SK-N-SH treated with all-trans-retinoic acid at 6 μM for 48 hours (cell line): ENCODE results near the gene RFX7.

Experiments used
- ATAC-seq: fragments of 200-7000 bp; cut with Tn5 transposase; 3 replicates; pipeline ENCODE4 v1.9.1; 2020; ENCODE audit warnings: mild to moderate bottlenecking, moderate library complexity
- ARNTL ChIP-seq: fragments of 450-650 bp; formaldehyde crosslinking; IDR thresholded peaks from 2 replicates; pipeline ENCODE4 v1.5.0; 2020; ENCODE audit warnings: low read depth, mild to moderate bottlenecking, moderate library complexity, borderline replicate concordance
- BACH2 ChIP-seq: fragments of 250-450 bp; sonication (Bioruptor Pico); IDR thresholded peaks from 2 replicates; pipeline ENCODE4 v1.9.0; 2021; ENCODE audit warnings: mild to moderate bottlenecking, borderline replicate concordance
- CSDC2 ChIP-seq: fragments of 250-450 bp; sonication (Bioruptor Pico); IDR thresholded peaks from 2 replicates; pipeline ENCODE4 v1.5.0; 2020; ENCODE audit warnings: mild to moderate bottlenecking, moderate library complexity
- CSRNP3 ChIP-seq: fragments of 250-450 bp; sonication (Bioruptor Pico); IDR thresholded peaks from 2 replicates; pipeline ENCODE4 v1.5.1; 2021; ENCODE audit warnings: mild to moderate bottlenecking, moderate library complexity
- ESRRG ChIP-seq: fragments of 250-450 bp; sonication (Bioruptor Pico); IDR thresholded peaks from 2 replicates; pipeline ENCODE4 v1.6.1; 2021; ENCODE audit warnings: mild to moderate bottlenecking
- GLIS3 ChIP-seq: fragments of 250-450 bp; sonication (Bioruptor Pico); IDR thresholded peaks from 2 replicates; pipeline ENCODE4 v1.5.0; 2020; ENCODE audit warnings: mild to moderate bottlenecking, moderate library complexity
- ISL1 ChIP-seq: fragments of 250-450 bp; sonication (Bioruptor Pico); IDR thresholded peaks from 2 replicates; pipeline ENCODE4 v2.1.2; 2022; ENCODE audit warnings: mild to moderate bottlenecking, moderate library complexity
- OSR1 ChIP-seq: fragments of 250-450 bp; sonication (Bioruptor Pico); IDR thresholded peaks from 2 replicates; pipeline ENCODE4 v1.8.0; 2022; ENCODE audit warnings: moderate library complexity, mild to moderate bottlenecking, inconsistent platforms
- PATZ1 ChIP-seq: fragments of 250-450 bp; sonication (Bioruptor Pico); IDR thresholded peaks from 2 replicates; pipeline ENCODE4 v1.8.0; 2020; ENCODE audit warnings: mild to moderate bottlenecking, moderate library complexity, borderline replicate concordance
- PPARA ChIP-seq: fragments of 250-450 bp; sonication (Bioruptor Pico); IDR thresholded peaks from 2 replicates; pipeline ENCODE4 v1.5.0; 2020; ENCODE audit warnings: mild to moderate bottlenecking, borderline replicate concordance
- RARB ChIP-seq: fragments of 250-450 bp; sonication (Bioruptor Pico); IDR thresholded peaks from 2 replicates; pipeline ENCODE4 v1.8.0; 2021; ENCODE audit warnings: mild to moderate bottlenecking, moderate library complexity
- SNAI2 ChIP-seq: fragments of 250-450 bp; sonication (Bioruptor Pico); IDR thresholded peaks from 2 replicates; pipeline ENCODE4 v1.5.0; 2020; ENCODE audit warnings: mild to moderate bottlenecking, moderate library complexity
- TCF4 ChIP-seq: fragments of 250-450 bp; sonication (Bioruptor Pico); IDR thresholded peaks from 2 replicates; pipeline ENCODE4 v1.8.0; 2021; ENCODE audit warnings: mild to moderate bottlenecking, moderate library complexity, borderline replicate concordance
- TOX ChIP-seq: fragments of 250-450 bp; sonication (Bioruptor Pico); IDR thresholded peaks from 2 replicates; pipeline ENCODE4 v1.8.0; 2021; ENCODE audit warnings: mild to moderate bottlenecking, moderate library complexity, borderline replicate concordance
- ZC3H10 ChIP-seq: fragments of 250-450 bp; sonication (Bioruptor Pico); IDR thresholded peaks from 2 replicates; pipeline ENCODE4 v1.5.1; 2021; ENCODE audit warnings: mild to moderate bottlenecking, moderate library complexity
- ZFP3 ChIP-seq: fragments of 250-450 bp; sonication (Bioruptor Pico); IDR thresholded peaks from 2 replicates; pipeline ENCODE4 v1.5.0; 2020; ENCODE audit warnings: mild to moderate bottlenecking, moderate library complexity
- ZFP30 ChIP-seq: fragments of 450-650 bp; formaldehyde crosslinking; IDR thresholded peaks from 2 replicates; pipeline ENCODE4 v1.5.0; 2022; ENCODE audit warnings: mild to moderate bottlenecking, moderate library complexity
- ZNF565 ChIP-seq: fragments of 450-650 bp; formaldehyde crosslinking; conservative IDR thresholded peaks from 2 replicates; pipeline ENCODE4 v1.5.0; 2020; ENCODE audit warnings: low read depth, mild to moderate bottlenecking, moderate library complexity
- ZNF70 ChIP-seq: fragments of 450-650 bp; formaldehyde crosslinking; IDR thresholded peaks from 2 replicates; pipeline ENCODE4 v1.5.0; 2020; ENCODE audit warnings: mild to moderate bottlenecking, moderate library complexity
- ZNF8 ChIP-seq: fragments of 450-650 bp; formaldehyde crosslinking; IDR thresholded peaks from 2 replicates; pipeline ENCODE4 v1.5.0; 2020; ENCODE audit warnings: mild to moderate bottlenecking, moderate library complexity
- TF ChIP-seq, protein P1 (sequence below): fragments of 250-450 bp; sonication (Bioruptor Pico); IDR thresholded peaks from 2 replicates; pipeline ENCODE4 v1.8.0; 2021; ENCODE audit warnings: low read depth, mild to moderate bottlenecking, moderate library complexity, borderline replicate concordance
- TF ChIP-seq, protein P2 (sequence below): fragments of 250-450 bp; sonication (Bioruptor Pico); IDR thresholded peaks from 2 replicates; pipeline ENCODE4 v1.5.0; 2020; ENCODE audit warnings: mild to moderate bottlenecking, moderate library complexity
- TF ChIP-seq, protein P3 (sequence below): fragments of 250-450 bp; sonication (Bioruptor Pico); IDR thresholded peaks from 2 replicates; pipeline ENCODE4 v1.5.1; 2020; ENCODE audit warnings: low read depth, mild to moderate bottlenecking, moderate library complexity

RFX7 gene

GRCh38 chr15:56211064-56211463 lies 32.6 kb downstream of the RFX7 start (continued):
- no peak for TF ChIP-seq PATZ1
- no peak for TF ChIP-seq BACH2 (CRISPR knock-in tag)
- no peak for TF ChIP-seq OSR1 (CRISPR knock-in tag)
- no peak for TF ChIP-seq ZNF8 (CRISPR knock-in tag)

DNA sequence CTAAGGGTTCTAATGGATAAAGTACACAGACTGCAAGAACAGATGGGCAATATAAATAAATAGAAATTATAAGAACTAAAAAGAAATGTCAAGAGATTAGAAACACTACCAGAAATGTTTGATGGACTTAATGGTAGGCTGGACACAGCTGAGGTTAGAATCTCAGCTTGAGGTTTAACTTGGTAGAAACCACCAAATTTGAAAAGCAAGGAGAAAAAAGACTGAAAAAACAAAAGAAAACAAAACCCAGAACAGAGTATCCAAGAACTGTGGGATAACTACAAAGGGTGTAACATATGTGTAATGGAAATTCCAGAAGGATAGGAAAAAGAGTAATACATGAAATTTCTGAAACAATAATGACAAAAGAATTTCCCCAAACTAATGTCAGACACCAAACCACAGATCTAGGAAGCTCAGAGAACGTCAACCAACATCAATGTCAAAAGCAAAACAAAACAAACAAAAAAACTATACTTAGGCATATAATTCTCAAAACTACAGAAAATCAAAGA lies 35.0 kb downstream of the RFX7 start:
- no peak for ATAC-seq
- TF ChIP-seq TOX (CRISPR knock-in tag) (no peak), ZFP3 (CRISPR knock-in tag) (no peak)

DNA sequence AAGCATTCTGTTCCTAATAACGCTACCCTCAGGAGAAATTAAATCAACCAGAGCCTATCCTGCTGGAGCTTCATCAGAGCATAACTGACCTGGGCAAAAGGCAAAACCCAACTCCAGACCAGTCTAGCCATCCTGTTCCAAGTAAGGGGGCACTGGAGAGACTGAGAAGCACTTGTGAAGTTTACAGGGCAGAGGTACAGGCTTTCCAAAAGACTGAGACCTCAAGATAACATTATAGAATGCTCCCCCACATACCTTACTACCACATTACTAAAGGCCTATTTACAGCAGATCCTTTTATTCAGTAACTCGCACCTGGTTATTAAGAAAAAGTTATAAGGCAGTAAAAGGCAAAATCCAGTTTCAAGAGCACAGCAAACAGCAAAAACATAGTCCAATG lies 35.5 kb downstream of the RFX7 start:
- ATAC-seq = no peak
- TF ChIP-seq ZNF565 = no peak
- TF ChIP-seq TCF4 (CRISPR knock-in tag) = no peak
- TF ChIP-seq CSRNP3 (CRISPR knock-in tag) = no peak
- TF ChIP-seq CSDC2 (CRISPR knock-in tag) = no peak
- no peak for TF ChIP-seq ISL1 (CRISPR knock-in tag)
- no peak for TF ChIP-seq ZC3H10
- TF ChIP-seq RARB (CRISPR knock-in tag) = no peak
- TF ChIP-seq, protein P1, sequence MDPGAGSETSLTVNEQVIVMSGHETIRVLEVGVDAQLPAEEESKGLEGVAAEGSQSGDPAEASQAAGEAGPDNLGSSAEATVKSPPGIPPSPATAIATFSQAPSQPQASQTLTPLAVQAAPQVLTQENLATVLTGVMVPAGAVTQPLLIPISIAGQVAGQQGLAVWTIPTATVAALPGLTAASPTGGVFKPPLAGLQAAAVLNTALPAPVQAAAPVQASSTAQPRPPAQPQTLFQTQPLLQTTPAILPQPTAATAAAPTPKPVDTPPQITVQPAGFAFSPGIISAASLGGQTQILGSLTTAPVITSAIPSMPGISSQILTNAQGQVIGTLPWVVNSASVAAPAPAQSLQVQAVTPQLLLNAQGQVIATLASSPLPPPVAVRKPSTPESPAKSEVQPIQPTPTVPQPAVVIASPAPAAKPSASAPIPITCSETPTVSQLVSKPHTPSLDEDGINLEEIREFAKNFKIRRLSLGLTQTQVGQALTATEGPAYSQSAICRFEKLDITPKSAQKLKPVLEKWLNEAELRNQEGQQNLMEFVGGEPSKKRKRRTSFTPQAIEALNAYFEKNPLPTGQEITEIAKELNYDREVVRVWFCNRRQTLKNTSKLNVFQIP (CRISPR knock-in tag) = no peak
- TF ChIP-seq BACH2 (CRISPR knock-in tag) = no peak
- no peak for TF ChIP-seq GLIS3 (CRISPR knock-in tag)
- TF ChIP-seq ZNF8 (CRISPR knock-in tag) = no peak
- no peak for TF ChIP-seq ESRRG (CRISPR knock-in tag)
- no peak for TF ChIP-seq ZFP30 (CRISPR knock-in tag)
- TF ChIP-seq ARNTL (CRISPR knock-in tag) = no peak
- no peak for TF ChIP-seq SNAI2 (CRISPR knock-in tag)
- TF ChIP-seq OSR1 (CRISPR knock-in tag) = no peak
- no peak for TF ChIP-seq ZNF70 (CRISPR knock-in tag)

DNA sequence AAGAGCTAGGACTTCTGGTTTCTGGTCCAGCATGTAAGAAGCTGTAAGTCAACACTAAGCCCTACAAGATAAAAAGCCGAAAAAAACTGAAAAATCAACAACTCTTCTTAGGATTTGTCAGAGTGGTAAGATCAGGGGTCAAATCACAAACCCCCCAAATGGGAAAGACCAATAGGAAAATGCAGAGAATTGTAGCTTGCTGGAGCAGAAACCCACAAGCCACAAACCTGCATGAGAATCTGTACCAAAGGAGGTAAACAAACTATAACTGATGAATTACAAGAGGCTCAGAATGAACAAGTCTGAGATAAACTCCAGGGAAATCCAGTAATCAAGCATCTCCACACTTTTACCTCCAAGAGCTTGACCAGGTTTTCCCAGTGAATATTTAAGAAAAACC lies 36.0 kb downstream of the RFX7 start:
- no peak for ATAC-seq
- TF ChIP-seq ZNF70 (CRISPR knock-in tag) (no peak), PPARA (CRISPR knock-in tag) (no peak), ZNF8 (CRISPR knock-in tag) (no peak), ZNF565 (no peak), CSDC2 (CRISPR knock-in tag) (no peak), ARNTL (CRISPR knock-in tag) (no peak), CSRNP3 (CRISPR knock-in tag) (no peak), BACH2 (CRISPR knock-in tag) (no peak), OSR1 (CRISPR knock-in tag) (no peak), TOX (CRISPR knock-in tag) (no peak), ISL1 (CRISPR knock-in tag) (no peak), ZFP30 (CRISPR knock-in tag) (no peak), ZC3H10 (no peak), ZFP3 (CRISPR knock-in tag) (no peak), SNAI2 (CRISPR knock-in tag) (no peak)
- TF ChIP-seq, protein P2, sequence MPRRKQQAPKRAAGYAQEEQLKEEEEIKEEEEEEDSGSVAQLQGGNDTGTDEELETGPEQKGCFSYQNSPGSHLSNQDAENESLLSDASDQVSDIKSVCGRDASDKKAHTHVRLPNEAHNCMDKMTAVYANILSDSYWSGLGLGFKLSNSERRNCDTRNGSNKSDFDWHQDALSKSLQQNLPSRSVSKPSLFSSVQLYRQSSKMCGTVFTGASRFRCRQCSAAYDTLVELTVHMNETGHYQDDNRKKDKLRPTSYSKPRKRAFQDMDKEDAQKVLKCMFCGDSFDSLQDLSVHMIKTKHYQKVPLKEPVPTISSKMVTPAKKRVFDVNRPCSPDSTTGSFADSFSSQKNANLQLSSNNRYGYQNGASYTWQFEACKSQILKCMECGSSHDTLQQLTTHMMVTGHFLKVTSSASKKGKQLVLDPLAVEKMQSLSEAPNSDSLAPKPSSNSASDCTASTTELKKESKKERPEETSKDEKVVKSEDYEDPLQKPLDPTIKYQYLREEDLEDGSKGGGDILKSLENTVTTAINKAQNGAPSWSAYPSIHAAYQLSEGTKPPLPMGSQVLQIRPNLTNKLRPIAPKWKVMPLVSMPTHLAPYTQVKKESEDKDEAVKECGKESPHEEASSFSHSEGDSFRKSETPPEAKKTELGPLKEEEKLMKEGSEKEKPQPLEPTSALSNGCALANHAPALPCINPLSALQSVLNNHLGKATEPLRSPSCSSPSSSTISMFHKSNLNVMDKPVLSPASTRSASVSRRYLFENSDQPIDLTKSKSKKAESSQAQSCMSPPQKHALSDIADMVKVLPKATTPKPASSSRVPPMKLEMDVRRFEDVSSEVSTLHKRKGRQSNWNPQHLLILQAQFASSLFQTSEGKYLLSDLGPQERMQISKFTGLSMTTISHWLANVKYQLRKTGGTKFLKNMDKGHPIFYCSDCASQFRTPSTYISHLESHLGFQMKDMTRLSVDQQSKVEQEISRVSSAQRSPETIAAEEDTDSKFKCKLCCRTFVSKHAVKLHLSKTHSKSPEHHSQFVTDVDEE = no peak
- TF ChIP-seq, protein P3, sequence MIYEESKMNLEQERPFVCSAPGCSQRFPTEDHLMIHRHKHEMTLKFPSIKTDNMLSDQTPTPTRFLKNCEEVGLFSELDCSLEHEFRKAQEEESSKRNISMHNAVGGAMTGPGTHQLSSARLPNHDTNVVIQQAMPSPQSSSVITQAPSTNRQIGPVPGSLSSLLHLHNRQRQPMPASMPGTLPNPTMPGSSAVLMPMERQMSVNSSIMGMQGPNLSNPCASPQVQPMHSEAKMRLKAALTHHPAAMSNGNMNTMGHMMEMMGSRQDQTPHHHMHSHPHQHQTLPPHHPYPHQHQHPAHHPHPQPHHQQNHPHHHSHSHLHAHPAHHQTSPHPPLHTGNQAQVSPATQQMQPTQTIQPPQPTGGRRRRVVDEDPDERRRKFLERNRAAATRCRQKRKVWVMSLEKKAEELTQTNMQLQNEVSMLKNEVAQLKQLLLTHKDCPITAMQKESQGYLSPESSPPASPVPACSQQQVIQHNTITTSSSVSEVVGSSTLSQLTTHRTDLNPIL (CRISPR knock-in tag) = no peak
